SK-N-SH (cell line): ENCODE measurements around the gene BNC2. TPM values are rescaled to one million over a fixed set of nuclear protein-coding genes. Genes with fewer than 3 reads are reported as not detected.

Experiments used
- CTCF ChIA-PET: fragments of 300-600, 350-600 bp; formaldehyde crosslinking; extraction: SDS; loops from one replicate; lab custom pipeline; 2021; lab: Yijun Ruan, JAX
- POLR2A ChIA-PET: fragments of 350-600 bp; sonication (Branson Sonifier 250); formaldehyde crosslinking; extraction: SDS; loops from one replicate; lab custom pipeline; 2020; ENCODE audit warnings: antibody characterized with exemption, inconsistent platforms; lab: Yijun Ruan, JAX
- DNase-seq: peaks from one replicate; pipeline ENCODE4 v3.0.0; 2012
- H2AFZ ChIP-seq: fragments of 200-600 bp; sonication (generic); 2 replicates; pipeline ENCODE4 v1.8.1; 2016; ENCODE audit warnings: antibody characterized with exemption, mild to moderate bottlenecking, low read depth
- H3F3A ChIP-seq: fragments of 200-600 bp; sonication (generic); replicated peaks from 2 replicates; pipeline ENCODE3; 2016; ENCODE audit warnings: antibody characterized with exemption, mild to moderate bottlenecking; ENCODE audit not compliant: insufficient read depth
- H3K27ac ChIP-seq, 2 experiments: fragments of 200-500 bp in 1 of 2; fragments of 200-600 bp in 1 of 2; sonication (Bioruptor generic) in 1 of 2; sonication (generic), shearing (Covaris generic) in 1 of 2; 2 replicates each; pipeline versions ENCODE4 v1.5.1 to v1.6.1; 2014 to 2016; ENCODE audit warnings: low read depth in 2 of 2, inconsistent platforms in 1 of 2, low read length in 1 of 2, mild to moderate bottlenecking in 1 of 2, mixed read lengths in 1 of 2
- H3K27me3 ChIP-seq: fragments of 200-600 bp; sonication (generic), shearing (Covaris generic); 2 replicates; pipeline ENCODE4 v1.6.1; 2016; ENCODE audit warnings: mixed run types; ENCODE audit not compliant: insufficient read depth
- H3K36me3 ChIP-seq, 2 experiments: fragments of 200-500 bp in 1 of 2; fragments of 200-600 bp in 1 of 2; sonication (Bioruptor generic) in 1 of 2; sonication (generic) in 1 of 2; replicated peaks in 1 of 2; 2 replicates each; pipeline versions ENCODE3 to v1.5.1; 2014 to 2016; ENCODE audit warnings: low read length in 1 of 2, mild to moderate bottlenecking in 1 of 2; ENCODE audit not compliant: insufficient read depth in 2 of 2, control insufficient read depth in 1 of 2
- H3K4me1 ChIP-seq, 2 experiments: fragments of 200-500 bp in 1 of 2; fragments of 200-600 bp in 1 of 2; sonication (Bioruptor generic) in 1 of 2; sonication (generic), shearing (Covaris generic) in 1 of 2; 2 replicates each; pipeline versions ENCODE4 v1.5.1 to v1.6.1; 2014 to 2016; ENCODE audit warnings: low read depth in 1 of 2, low read length in 1 of 2, mixed run types in 1 of 2; ENCODE audit not compliant: insufficient read depth in 2 of 2, control insufficient read depth in 1 of 2
- H3K4me2 ChIP-seq: fragments of 200-600 bp; sonication (generic), shearing (Covaris generic); 2 replicates; pipeline ENCODE4 v1.6.1; 2017; ENCODE audit warnings: mixed run types
- H3K4me3 ChIP-seq, 2 experiments: fragments of 200-500 bp in 1 of 2; fragments of 200-600 bp in 1 of 2; sonication (Bioruptor generic) in 1 of 2; sonication (generic), shearing (Covaris generic) in 1 of 2; 2 replicates each; pipeline versions ENCODE4 v1.5.1 to v1.8.1; 2014 to 2016; ENCODE audit warnings: low read depth in 2 of 2, inconsistent platforms in 1 of 2, low read length in 1 of 2, mild to moderate bottlenecking in 1 of 2, mixed read lengths in 1 of 2, moderate library complexity in 1 of 2
- H3K79me2 ChIP-seq: fragments of 200-600 bp; sonication (generic); 2 replicates; pipeline ENCODE4 v1.8.1; 2017; ENCODE audit warnings: mild to moderate bottlenecking; ENCODE audit not compliant: insufficient read depth
- H3K9ac ChIP-seq: fragments of 200-600 bp; sonication (generic); 2 replicates; pipeline ENCODE4 v1.6.1; 2017; ENCODE audit warnings: mixed run types
- H3K9me2 ChIP-seq: fragments of 200-600 bp; sonication (generic); 2 replicates; pipeline ENCODE4 v1.6.1; 2017; ENCODE audit warnings: mixed run types
- H3K9me3 ChIP-seq: fragments of 200-600 bp; sonication (generic); 2 replicates; pipeline ENCODE4 v1.6.1; 2017; ENCODE audit warnings: mixed run types, mild to moderate bottlenecking, moderate library complexity
- H4K20me1 ChIP-seq: fragments of 200-600 bp; sonication (generic); 2 replicates; pipeline ENCODE4 v1.6.1; 2017; ENCODE audit warnings: mild to moderate bottlenecking, mixed run types; ENCODE audit not compliant: insufficient read depth
- CTCF ChIP-seq: fragments of 200-600 bp; sonication (generic); IDR thresholded peaks from 2 replicates; pipeline ENCODE4 v1.6.1; 2017; ENCODE audit warnings: antibody characterized with exemption, mild to moderate bottlenecking, moderate library complexity
- ELF1 ChIP-seq: IDR thresholded peaks from 2 replicates; pipeline ENCODE4 v1.4.0; 2012
- EP300 ChIP-seq, 2 experiments: IDR thresholded peaks; 2 replicates each; pipeline versions ENCODE4 v1.4.0 to v1.6.1; 2012; ENCODE audit warnings: borderline replicate concordance in 1 of 2, low read depth in 1 of 2, low read length in 1 of 2
- FOSL2 ChIP-seq: IDR thresholded peaks from 2 replicates; pipeline ENCODE4 v1.4.0; 2012; ENCODE audit warnings: low read depth, mild to moderate bottlenecking, moderate library complexity, borderline replicate concordance
- FOXJ3 ChIP-seq: sonication (generic); formaldehyde crosslinking; IDR thresholded peaks from 2 replicates; pipeline ENCODE4 v1.5.1; 2020; ENCODE audit warnings: mild to moderate bottlenecking, missing genetic modification reagents
- FOXM1 ChIP-seq: IDR thresholded peaks from 2 replicates; pipeline ENCODE4 v1.4.0; 2012; ENCODE audit warnings: low read depth, mild to moderate bottlenecking
- GABPA ChIP-seq: IDR thresholded peaks from 2 replicates; pipeline ENCODE4 v1.4.0; 2012; ENCODE audit warnings: low read depth, mild to moderate bottlenecking
- IRF3 ChIP-seq: fragments of 150-350 bp; IDR thresholded peaks from 2 replicates; pipeline ENCODE4 v1.6.1; 2016; ENCODE audit warnings: mild to moderate bottlenecking, low read depth, low read length
- MAX ChIP-seq: IDR thresholded peaks from 2 replicates; pipeline ENCODE4 v1.4.0; 2012; ENCODE audit warnings: low read depth
- MEF2A ChIP-seq: IDR thresholded peaks from 2 replicates; pipeline ENCODE4 v1.4.0; 2012; ENCODE audit warnings: low read depth, borderline replicate concordance
- NRF1 ChIP-seq: IDR thresholded peaks from 2 replicates; pipeline ENCODE4 v1.6.1; 2012; ENCODE audit warnings: low read depth, mild to moderate bottlenecking, low read length
- PBX3 ChIP-seq: IDR thresholded peaks from 2 replicates; pipeline ENCODE4; 2012
- RAD21 ChIP-seq: IDR thresholded peaks from 2 replicates; pipeline ENCODE4 v1.6.1; 2012; ENCODE audit warnings: mild to moderate bottlenecking, low read length
- REST ChIP-seq: IDR thresholded peaks from 2 replicates; pipeline ENCODE4 v1.6.1; 2012; ENCODE audit warnings: mild to moderate bottlenecking, low read depth, low read length, moderate library complexity
- RXRA ChIP-seq: IDR thresholded peaks from 2 replicates; pipeline ENCODE4 v1.4.0; 2012; ENCODE audit warnings: low read depth, mild to moderate bottlenecking, borderline replicate concordance
- SIN3A ChIP-seq: IDR thresholded peaks from 2 replicates; pipeline ENCODE4 v1.6.1; 2012; ENCODE audit warnings: low read depth, mild to moderate bottlenecking, low read length, moderate library complexity, borderline replicate concordance
- SMC3 ChIP-seq: IDR thresholded peaks from 2 replicates; pipeline ENCODE4 v1.6.1; 2012; ENCODE audit warnings: low read depth, low read length, improper control_type of control experiment
- TAF1 ChIP-seq: IDR thresholded peaks from 2 replicates; pipeline ENCODE4 v1.6.1; 2012; ENCODE audit warnings: low read depth, mild to moderate bottlenecking, low read length, moderate library complexity, borderline replicate concordance
- TEAD4 ChIP-seq: IDR thresholded peaks from 2 replicates; pipeline ENCODE4 v1.4.0; 2012; ENCODE audit warnings: mild to moderate bottlenecking, borderline replicate concordance; ENCODE audit not compliant: insufficient read depth
- USF2 ChIP-seq: fragments of 150-350 bp; IDR thresholded peaks from 2 replicates; pipeline ENCODE4 v1.6.1; 2017; ENCODE audit warnings: antibody characterized with exemption, low read length, low read depth, borderline replicate concordance
- WGBS: methylation state at CpG from one replicate; pipeline ENCODE4 v1.1.6; 2017; ENCODE audit warnings: low lambda C conversion rate; 5-methylcytosine and 5-hydroxymethylcytosine counted together
- polyA plus RNA-seq, 3 experiments: library from polyadenylated mRNA; depleted of rRNA; stranded (reverse); fragments of >200 nt; gene quantifications; 2 replicates each; pipeline ENCODE4 v1.2.3, GENCODE V29; 2012

Gene BNC2
- polyA plus RNA-seq, 1 of the 3 experiments (the other 2 are of a cell fraction): 8.8 TPM

GRCh38 chr9:16901590-16901989 is 31.1 kb upstream of the BNC2 start:
- H3K27ac ChIP-seq: no peak overlapping the region
- H3K9me2 ChIP-seq: no peaks in the 10 kb centered on the region
- H3F3A ChIP-seq: no peaks in the 10 kb centered on the region
- no peaks in the 10 kb centered on the region for H3K9me3 ChIP-seq
- H4K20me1 ChIP-seq: no peaks in the 10 kb centered on the region
- H3K79me2 ChIP-seq: no peaks in the 10 kb centered on the region
- ChIA-PET POLR2A (no interaction called here), CTCF (interaction anchor here (0.6 kb wide), 1 partner anchor 301 kb away, joined by 3 read pairs; no protein-coding TSS in a partner anchor)
- H2AFZ ChIP-seq: no peak overlapping the region
- H3K4me1 ChIP-seq: no peaks in the 10 kb centered on the region
- no peak overlapping the region for H3K4me3 ChIP-seq
- no peaks in the 10 kb centered on the region for H3K36me3 ChIP-seq
- TF ChIP-seq IRF3: no peak
- no peak for TF ChIP-seq SMC3
- TF ChIP-seq SIN3A: no peak
- no peaks in the 10 kb centered on the region for H3K27me3 ChIP-seq
- no peak overlapping the region for H3K4me2 ChIP-seq
- no peak for DNase-seq
- no peak overlapping the region for H3K9ac ChIP-seq
- 77% methylated on average over 2 of the region's 2 CpGs for WGBS

GRCh38 chr9:16899606-16900005 is 29.1 kb upstream of the BNC2 start:
- no peak overlapping the region for H3K4me3 ChIP-seq
- H3K27me3 ChIP-seq: no peaks in the 10 kb centered on the region
- ChIA-PET CTCF (no interaction called here), POLR2A (no interaction called here)
- no peaks in the 10 kb centered on the region for H4K20me1 ChIP-seq
- peak overlapping the region; percentile 3; the same call in 1 of the 2 replicates for H2AFZ ChIP-seq
- H3K79me2 ChIP-seq: no peaks in the 10 kb centered on the region
- DNase-seq: no peak
- no peaks in the 10 kb centered on the region for H3F3A ChIP-seq
- WGBS: 11% methylated on average over 2 of the region's 2 CpGs
- no peaks in the 10 kb centered on the region for H3K4me1 ChIP-seq
- no peaks in the 10 kb centered on the region for H3K36me3 ChIP-seq
- no peaks in the 10 kb centered on the region for H3K9me2 ChIP-seq
- H3K27ac ChIP-seq: no peak overlapping the region
- H3K9ac ChIP-seq: no peak overlapping the region
- H3K9me3 ChIP-seq: no peaks in the 10 kb centered on the region
- no peak overlapping the region for H3K4me2 ChIP-seq
- TF ChIP-seq PBX3: no peak
- TF ChIP-seq FOSL2: no peak
- TF ChIP-seq EP300 (IDR thresholded peaks at IDR 0.05; ENCODE audit: borderline replicate concordance in 1 of 2, low read depth in 1 of 2, low read length in 1 of 2): no peak
- no peak for TF ChIP-seq USF2
- TF ChIP-seq SMC3: no peak
- no peak for TF ChIP-seq FOXJ3 (CRISPR knock-in tag)
- no peak for TF ChIP-seq TEAD4
- TF ChIP-seq FOXM1: no peak
- TF ChIP-seq TAF1: no peak
- no peak for TF ChIP-seq MAX
- no peak for TF ChIP-seq NRF1
- TF ChIP-seq GABPA: no peak
- TF ChIP-seq MEF2A: no peak
- no peak for TF ChIP-seq REST
- no peak for TF ChIP-seq ELF1
- TF ChIP-seq RAD21: no peak
- TF ChIP-seq CTCF: no peak
- TF ChIP-seq RXRA: no peak
